Breast epithelium (tissue), 3 donors: Measurements from ENCODE around the gene PRKD1.
"Not testable (repeated sequence)": the region's sequence is repeated elsewhere in the genome, so short reads cannot be mapped to it uniquely, and the experiment has no call there.

Experiments used
- POLR2A ChIP-seq: fragments of 450-650 bp; IDR thresholded peaks from one replicate; pipeline ENCODE4 v1.6.1; 2016; ENCODE audit warnings: antibody characterized with exemption, mild to moderate bottlenecking, moderate library complexity
- POLR2AphosphoS5 ChIP-seq, 3 donors: sonication (generic); formaldehyde crosslinking; IDR thresholded peaks; one replicate each; pipeline ENCODE4 v1.6.1; 2017; ENCODE audit warnings: antibody characterized with exemption in 3 of 3

- not testable (repeated sequence) for TF ChIP-seq POLR2A; POLR2AphosphoS5 (IDR thresholded peaks at IDR 0.05)
Observed at GRCh38 chr14:29726560-29727331, 200.9 kb downstream of the PRKD1 start.
